GM12891 (cell line): ENCODE data around the gene OPCML.

Experiments
- DNase-seq: peaks from one replicate; pipeline ENCODE4 v3.0.0; 2011; ENCODE audit warnings: low spot score; ENCODE audit not compliant: insufficient read length
- FAIRE-seq: peaks from 2 replicates; lab custom pipeline; 2011; peaks lifted over from hg19 to GRCh38; lab: Jason Lieb, UNC
- PAX5 ChIP-seq: IDR thresholded peaks from 2 replicates; pipeline ENCODE4 v1.6.1; 2011; ENCODE audit warnings: low read length, moderate library complexity, mild to moderate bottlenecking; ENCODE audit not compliant: insufficient read depth, severe bottlenecking
- POLR2A ChIP-seq: IDR thresholded peaks from 2 replicates; pipeline ENCODE4 v1.6.1; 2011; ENCODE audit warnings: low read depth, low read length, control low read depth
- POLR2AphosphoS5 ChIP-seq: IDR thresholded peaks from 2 replicates; pipeline ENCODE4 v1.6.1; 2011; ENCODE audit warnings: low read depth, low read length, control low read depth
- POU2F2 ChIP-seq: IDR thresholded peaks from 2 replicates; pipeline ENCODE4 v1.6.1; 2011; ENCODE audit warnings: low read depth, mild to moderate bottlenecking, control low read depth, low read length, moderate library complexity
- SPI1 ChIP-seq: IDR thresholded peaks from 2 replicates; pipeline ENCODE4 v1.6.1; 2011; ENCODE audit warnings: low read depth, low read length, control low read depth
- TAF1 ChIP-seq: IDR thresholded peaks from 2 replicates; pipeline ENCODE4 v1.6.1; 2011; ENCODE audit warnings: low read depth, low read length, control low read depth

OPCML gene

GRCh38 chr11:133355095-133355494 lies 177.2 kb downstream of the OPCML start:
- FAIRE-seq: no peak

GRCh38 chr11:133354069-133354468 lies 178.2 kb downstream of the OPCML start:
- DNase-seq (no peak), FAIRE-seq (peak; percentile 78)
- TF ChIP-seq POLR2AphosphoS5 (no peak), TAF1 (no peak), SPI1 (no peak), PAX5 (no peak), POU2F2 (no peak), POLR2A (no peak)

More at GRCh38 chr11:133355095-133355494, 177.2 kb downstream of the OPCML start:
- no peak for TF ChIP-seq PAX5
- peak; percentile 66 for TF ChIP-seq SPI1
- no peak for TF ChIP-seq POLR2AphosphoS5
- TF ChIP-seq POU2F2: no peak
- DNase-seq: no peak

DNA sequence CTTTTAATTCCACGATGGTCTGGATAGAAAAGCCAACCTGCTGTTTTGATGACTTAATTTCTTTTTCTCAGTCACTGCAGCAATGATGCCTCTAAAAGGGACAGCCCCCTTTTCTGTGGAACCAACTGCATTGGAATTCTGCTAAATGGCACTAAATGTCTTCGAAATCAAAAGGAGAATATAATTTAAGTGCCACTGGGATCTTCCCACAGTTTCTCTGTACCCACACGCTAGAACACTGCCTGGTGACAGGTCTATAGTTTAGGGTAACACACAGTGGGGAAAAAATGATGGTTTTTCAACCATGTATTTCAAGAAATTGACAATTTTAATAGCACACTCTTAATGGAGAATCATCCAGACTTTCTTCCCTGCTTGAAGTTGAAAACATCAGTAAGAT lies 182.3 kb downstream of the OPCML start:
- DNase-seq (no peak), FAIRE-seq (no peak)
- TF ChIP-seq TAF1 (no peak), POLR2AphosphoS5 (no peak), PAX5 (no peak), POU2F2 (no peak), POLR2A (no peak), SPI1 (no peak)

DNA sequence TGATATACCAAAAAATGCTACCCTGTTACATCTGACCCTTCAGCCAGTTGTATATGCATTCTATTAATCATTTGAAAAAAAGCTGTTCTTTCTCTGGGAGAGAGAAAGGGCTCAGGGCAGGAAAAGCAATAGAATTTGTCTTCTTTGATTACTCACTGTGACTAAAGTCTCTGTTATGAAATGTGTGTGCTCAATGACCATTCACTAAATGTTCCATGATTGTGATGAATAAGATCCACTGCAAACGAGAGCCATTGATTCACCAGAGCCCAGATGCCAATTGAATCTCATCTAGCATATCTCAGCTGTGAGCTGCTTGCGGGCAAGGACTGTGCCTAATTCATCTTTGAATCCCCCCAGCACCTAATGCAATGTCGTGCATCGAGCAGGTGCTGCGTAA lies 184.3 kb downstream of the OPCML start:
- DNase-seq (no peak), FAIRE-seq (no peak)
- no peak for TF ChIP-seq TAF1
- TF ChIP-seq POLR2A: no peak
- no peak for TF ChIP-seq POU2F2
- TF ChIP-seq POLR2AphosphoS5: no peak
- no peak for TF ChIP-seq SPI1
- TF ChIP-seq PAX5: no peak

GRCh38 chr11:133346137-133346536 lies 186.2 kb downstream of the OPCML start:
- FAIRE-seq: no peak
- no peak for TF ChIP-seq TAF1
- no peak for DNase-seq

DNA sequence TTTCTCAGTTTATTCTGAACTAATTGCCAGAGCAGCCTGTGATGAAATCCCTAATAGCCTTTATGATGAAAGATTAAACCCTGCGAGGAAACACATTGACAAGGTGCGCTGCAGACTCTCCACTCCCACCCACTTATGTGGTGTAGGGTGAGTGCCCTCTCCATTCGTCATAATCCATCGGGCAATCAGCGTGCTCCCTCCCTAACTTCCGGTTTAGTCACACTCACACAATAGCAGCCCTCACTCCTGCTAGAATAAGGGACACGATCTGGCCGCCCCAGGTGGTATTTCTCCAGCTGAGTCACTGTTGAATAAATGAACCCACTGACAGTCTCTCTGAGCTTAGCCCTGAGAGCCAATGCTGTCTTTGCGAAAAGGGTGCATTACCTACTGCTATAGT lies 188.3 kb downstream of the OPCML start:
- DNase-seq (no peak), FAIRE-seq (no peak)
- TF ChIP-seq TAF1 (no peak), PAX5 (no peak), POLR2AphosphoS5 (no peak), SPI1 (no peak), POU2F2 (no peak), POLR2A (no peak)

DNA sequence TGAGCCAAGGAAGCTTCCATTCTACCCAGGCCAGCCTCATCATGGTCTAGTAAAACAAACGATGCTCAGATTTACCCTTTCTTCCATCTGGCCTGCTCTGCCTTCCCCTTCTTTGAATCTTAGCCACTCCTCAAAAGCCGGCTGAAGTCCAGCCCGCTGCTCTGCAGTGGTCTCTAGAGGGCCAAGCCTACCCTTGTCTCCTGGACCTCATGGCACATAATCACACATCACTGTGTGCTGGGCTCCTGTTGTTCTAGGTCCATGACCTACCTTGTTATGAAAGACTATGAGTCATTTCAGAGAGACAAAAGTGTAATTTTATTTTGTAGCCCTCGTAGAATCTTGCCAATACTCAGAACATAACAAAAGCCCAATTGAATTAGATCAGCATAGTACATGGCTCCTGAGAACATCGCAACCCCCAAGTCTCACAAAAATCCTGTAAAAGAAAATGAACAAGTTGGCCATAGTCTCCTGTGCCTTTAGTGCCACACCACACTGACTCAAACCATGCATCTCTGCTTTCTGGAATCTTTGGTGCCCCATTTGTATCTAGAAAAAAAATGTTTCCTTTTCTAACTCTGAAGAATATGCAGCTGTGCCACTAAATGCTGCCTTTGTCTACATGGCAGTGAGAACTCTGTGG lies 192.7 kb downstream of the OPCML start:
- DNase-seq: no peak
- TF ChIP-seq TAF1 (no peak), POU2F2 (no peak), POLR2AphosphoS5 (no peak), SPI1 (no peak), POLR2A (no peak), PAX5 (no peak)
- FAIRE-seq: no peak

DNA sequence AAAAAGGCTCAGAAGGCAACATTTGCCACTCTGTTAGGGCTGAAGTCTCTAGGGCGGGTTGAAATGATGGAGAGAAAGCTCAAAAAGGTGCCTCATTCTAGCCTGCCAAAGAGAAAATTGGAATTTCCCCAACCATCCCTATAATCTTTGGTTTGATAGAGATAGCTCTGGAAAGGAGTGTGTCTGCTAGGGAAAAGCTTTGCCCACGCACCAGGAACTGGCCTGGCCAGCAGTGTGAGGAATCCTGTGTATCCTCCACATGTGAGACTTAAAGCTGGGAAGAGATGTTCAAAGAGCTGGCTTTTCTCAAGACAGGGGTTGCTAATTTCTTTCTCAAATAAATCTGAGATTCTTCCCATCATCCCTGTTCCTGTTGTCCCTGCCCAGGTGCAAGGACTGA lies 193.7 kb downstream of the OPCML start:
- no peak for TF ChIP-seq POLR2AphosphoS5
- FAIRE-seq: no peak
- DNase-seq: no peak

- no peak for DNase-seq
- TF ChIP-seq POLR2AphosphoS5: no peak
- no peak for TF ChIP-seq PAX5
- no peak for TF ChIP-seq POU2F2
- TF ChIP-seq TAF1: no peak
- no peak for TF ChIP-seq SPI1
- no peak for TF ChIP-seq POLR2A
- no peak for FAIRE-seq
These were observed 194.3 kb downstream of the OPCML start for GRCh38 chr11:133337951-133338418.

DNA sequence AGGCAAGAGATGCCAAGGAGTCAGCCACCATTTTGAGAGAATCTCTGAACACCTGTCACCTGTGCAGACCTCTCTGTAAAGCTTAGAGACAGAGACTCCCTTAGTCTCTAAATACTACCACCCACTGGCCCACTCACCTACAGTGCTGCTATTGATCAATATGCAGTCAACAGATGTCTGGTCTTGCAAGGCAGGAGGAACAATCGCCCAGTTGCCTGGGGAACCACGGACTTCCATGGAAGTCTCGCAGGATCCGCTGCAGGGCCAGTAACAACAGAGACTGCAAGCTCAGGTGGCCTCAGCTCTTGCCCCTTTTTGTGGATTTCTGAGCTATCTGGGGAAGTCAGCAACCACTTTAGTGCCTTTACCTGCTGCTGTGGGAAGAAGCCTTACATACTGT lies 195.1 kb downstream of the OPCML start:
- DNase-seq (no peak), FAIRE-seq (no peak)
- no peak for TF ChIP-seq PAX5
- no peak for TF ChIP-seq POU2F2

DNA sequence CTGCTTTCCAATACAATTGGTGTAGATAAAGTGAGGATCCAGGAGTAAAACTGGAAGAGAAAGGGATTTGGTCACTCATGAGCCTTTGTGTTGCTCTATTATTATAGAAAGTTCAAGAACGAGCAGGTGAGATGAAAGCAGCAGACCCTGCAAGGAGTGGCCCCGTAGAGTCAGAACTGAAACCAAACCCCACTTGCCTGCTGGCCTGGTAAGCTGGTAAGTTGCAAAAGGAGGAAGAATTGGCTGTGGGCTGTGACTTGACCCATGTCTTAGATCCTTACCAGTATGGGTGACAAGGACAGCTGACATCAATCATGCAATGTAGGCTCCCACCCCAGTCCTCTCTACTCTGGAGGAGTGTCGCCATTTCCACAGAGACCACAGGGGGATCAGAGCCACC lies 201.3 kb downstream of the OPCML start:
- FAIRE-seq (no peak), DNase-seq (no peak)
- no peak for TF ChIP-seq SPI1
- no peak for TF ChIP-seq POLR2A
- TF ChIP-seq POU2F2: no peak
- no peak for TF ChIP-seq TAF1
- TF ChIP-seq PAX5: no peak
- TF ChIP-seq POLR2AphosphoS5: no peak
